Testis (tissue), 2 donors: ENCODE measurements around the gene EMC8.

ENCODE experiments used
- POLR2A ChIP-seq: fragments of 450-650 bp; IDR thresholded peaks from one replicate; pipeline ENCODE4 v1.6.1; 2017; ENCODE audit warnings: antibody characterized with exemption, mild to moderate bottlenecking, moderate library complexity
- TF ChIP-seq, protein P1 (sequence below), 3 experiments: fragments of 450-650 bp in 2 of 3; fragments of 200-600 bp in 1 of 3; sonication (generic) in 1 of 3; IDR thresholded peaks; one replicate each; pipeline ENCODE4 v1.5.1; 2016 to 2019; ENCODE audit warnings: antibody characterized with exemption in 3 of 3, mild to moderate bottlenecking in 2 of 3, moderate library complexity in 1 of 3

DNA sequence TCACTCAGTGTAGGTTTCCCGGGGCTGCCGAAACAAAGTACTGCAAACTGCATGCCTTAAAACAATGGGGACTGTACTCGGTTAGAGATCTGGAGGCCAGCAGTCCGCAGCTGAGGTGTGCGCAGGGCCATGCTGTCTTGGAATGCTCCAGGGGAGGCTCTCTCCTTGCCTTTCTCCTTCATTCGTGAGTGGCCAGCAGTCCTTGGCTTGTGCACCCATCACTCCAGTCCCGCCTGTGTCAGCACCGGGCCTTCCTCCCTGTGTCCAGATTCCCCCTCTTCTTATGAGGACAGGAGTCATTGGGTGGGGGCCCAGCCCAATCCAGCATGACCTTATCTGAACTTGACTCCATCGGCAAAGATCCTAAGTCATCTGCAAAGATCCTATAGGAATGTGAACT lies 43.5 kb upstream of the EMC8 start:
- TF ChIP-seq, protein P1, sequence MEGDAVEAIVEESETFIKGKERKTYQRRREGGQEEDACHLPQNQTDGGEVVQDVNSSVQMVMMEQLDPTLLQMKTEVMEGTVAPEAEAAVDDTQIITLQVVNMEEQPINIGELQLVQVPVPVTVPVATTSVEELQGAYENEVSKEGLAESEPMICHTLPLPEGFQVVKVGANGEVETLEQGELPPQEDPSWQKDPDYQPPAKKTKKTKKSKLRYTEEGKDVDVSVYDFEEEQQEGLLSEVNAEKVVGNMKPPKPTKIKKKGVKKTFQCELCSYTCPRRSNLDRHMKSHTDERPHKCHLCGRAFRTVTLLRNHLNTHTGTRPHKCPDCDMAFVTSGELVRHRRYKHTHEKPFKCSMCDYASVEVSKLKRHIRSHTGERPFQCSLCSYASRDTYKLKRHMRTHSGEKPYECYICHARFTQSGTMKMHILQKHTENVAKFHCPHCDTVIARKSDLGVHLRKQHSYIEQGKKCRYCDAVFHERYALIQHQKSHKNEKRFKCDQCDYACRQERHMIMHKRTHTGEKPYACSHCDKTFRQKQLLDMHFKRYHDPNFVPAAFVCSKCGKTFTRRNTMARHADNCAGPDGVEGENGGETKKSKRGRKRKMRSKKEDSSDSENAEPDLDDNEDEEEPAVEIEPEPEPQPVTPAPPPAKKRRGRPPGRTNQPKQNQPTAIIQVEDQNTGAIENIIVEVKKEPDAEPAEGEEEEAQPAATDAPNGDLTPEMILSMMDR (IDR thresholded peaks at IDR 0.05) = no peak
- no peak for TF ChIP-seq POLR2A
